Measurements from ENCODE around the gene LEMD3. TPM values are rescaled to one million over a fixed set of nuclear protein-coding genes. Genes with fewer than 3 reads are reported as not detected.
"Not testable (repeated sequence)": the region's sequence is repeated elsewhere in the genome, so short reads cannot be mapped to it uniquely, and the experiment has no call there.

Gene LEMD3
- total RNA-seq, 4 donors from 2014 or later, result 38.3 to 57.3 (median 50.3) TPM

DNA sequence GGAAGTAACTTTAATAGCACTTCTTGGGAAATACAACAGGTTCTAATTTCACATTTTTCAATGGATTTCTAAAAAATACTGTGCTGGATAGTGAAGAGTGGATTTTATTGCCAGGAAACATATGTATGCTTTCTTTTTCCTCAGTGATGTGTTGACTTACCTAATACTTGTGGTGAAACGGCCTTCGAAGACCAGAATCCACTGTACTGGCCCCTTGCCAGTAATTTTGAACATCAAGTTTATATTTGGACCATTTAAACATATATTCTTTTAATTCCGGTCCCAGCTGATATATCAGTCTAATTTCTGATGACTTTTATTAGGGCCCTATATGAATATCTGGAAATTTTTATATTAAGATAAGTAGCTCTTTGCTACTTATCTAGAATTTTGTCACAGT lies 110.9 kb downstream of the LEMD3 start:
- H3K4me3 ChIP-seq, result no peak overlapping the region
- no peak for DNase-seq (ENCODE audit: low spot score in 2 of 2)
- WGBS, 2 donors, result 52 to 62% methylated on average over 3 of the region's 3 CpGs
- H3K9me3 ChIP-seq, result no peaks in the 10 kb centered on the region
- TF ChIP-seq EP300 (IDR thresholded peaks at IDR 0.05), result no peak
- no peak overlapping the region for H3K27ac ChIP-seq
- H3K27me3 ChIP-seq, result no peaks in the 10 kb centered on the region
- no peaks in the 10 kb centered on the region for H3K36me3 ChIP-seq
- H3K4me1 ChIP-seq, result peaks cover 0 to 19% (median 0%) of the 10 kb centered on the region in 4 donors

DNA sequence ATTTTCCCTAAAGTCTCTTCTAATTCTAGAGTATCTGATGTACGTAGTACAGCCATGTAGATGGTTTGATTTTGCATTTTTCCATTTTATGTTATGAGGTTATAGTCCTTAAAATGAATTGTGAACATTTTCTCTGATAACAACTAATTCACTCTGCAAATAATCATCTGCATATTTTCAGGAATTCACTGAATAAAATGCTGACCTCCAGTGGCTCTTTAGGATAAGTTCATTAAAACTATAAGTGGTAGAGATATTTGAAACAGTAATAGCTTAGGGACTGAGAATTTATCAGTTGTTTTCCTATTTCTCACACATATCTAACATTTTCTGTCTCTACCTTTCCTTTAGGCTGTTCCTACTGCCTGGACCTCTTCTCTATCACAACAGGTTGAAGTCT lies 113.5 kb downstream of the LEMD3 start:
- TF ChIP-seq, protein P1, sequence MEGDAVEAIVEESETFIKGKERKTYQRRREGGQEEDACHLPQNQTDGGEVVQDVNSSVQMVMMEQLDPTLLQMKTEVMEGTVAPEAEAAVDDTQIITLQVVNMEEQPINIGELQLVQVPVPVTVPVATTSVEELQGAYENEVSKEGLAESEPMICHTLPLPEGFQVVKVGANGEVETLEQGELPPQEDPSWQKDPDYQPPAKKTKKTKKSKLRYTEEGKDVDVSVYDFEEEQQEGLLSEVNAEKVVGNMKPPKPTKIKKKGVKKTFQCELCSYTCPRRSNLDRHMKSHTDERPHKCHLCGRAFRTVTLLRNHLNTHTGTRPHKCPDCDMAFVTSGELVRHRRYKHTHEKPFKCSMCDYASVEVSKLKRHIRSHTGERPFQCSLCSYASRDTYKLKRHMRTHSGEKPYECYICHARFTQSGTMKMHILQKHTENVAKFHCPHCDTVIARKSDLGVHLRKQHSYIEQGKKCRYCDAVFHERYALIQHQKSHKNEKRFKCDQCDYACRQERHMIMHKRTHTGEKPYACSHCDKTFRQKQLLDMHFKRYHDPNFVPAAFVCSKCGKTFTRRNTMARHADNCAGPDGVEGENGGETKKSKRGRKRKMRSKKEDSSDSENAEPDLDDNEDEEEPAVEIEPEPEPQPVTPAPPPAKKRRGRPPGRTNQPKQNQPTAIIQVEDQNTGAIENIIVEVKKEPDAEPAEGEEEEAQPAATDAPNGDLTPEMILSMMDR (IDR thresholded peaks at IDR 0.05), result no peak
- no peak for TF ChIP-seq EP300 (IDR thresholded peaks at IDR 0.05)
- no peak for TF ChIP-seq POLR2A (IDR thresholded peaks at IDR 0.05)
- H3K27ac ChIP-seq, result no peak overlapping the region
- H3K4me3 ChIP-seq, result no peak overlapping the region
- no peaks in the 10 kb centered on the region for H3K9me3 ChIP-seq
- no peaks in the 10 kb centered on the region for H3K36me3 ChIP-seq
- H3K4me1 ChIP-seq, result peaks cover 0 to 17% (median 0%) of the 10 kb centered on the region in 4 donors
- no peaks in the 10 kb centered on the region for H3K27me3 ChIP-seq
- DNase-seq (ENCODE audit: low spot score in 2 of 2), result no peak
- 86 to 90% methylated on average over 1 of the region's 1 CpG for WGBS, 2 donors

DNA sequence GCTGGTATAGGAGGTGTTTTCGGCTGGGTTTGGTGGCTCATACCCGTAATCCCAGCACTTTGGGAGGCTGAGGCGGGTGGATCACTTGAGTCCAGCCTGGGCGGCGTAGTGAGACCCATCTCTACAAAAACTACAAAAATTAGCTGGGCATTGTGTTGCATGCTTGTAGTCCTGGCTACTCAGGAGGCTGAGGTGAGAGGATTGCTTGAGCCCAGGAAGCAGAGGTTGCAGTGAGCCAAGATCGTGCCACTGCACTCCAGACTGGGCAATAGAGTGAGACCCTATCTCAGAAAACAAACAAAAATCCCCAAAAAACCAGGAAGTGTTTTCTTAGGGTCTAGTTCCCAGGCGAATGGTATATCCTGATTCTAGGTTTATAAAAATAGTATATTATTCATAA lies 116.1 kb downstream of the LEMD3 start:
- H3K4me3 ChIP-seq; H3K27me3 ChIP-seq; H3K27ac ChIP-seq; H3K9me3 ChIP-seq; H3K4me1 ChIP-seq; DNase-seq (ENCODE audit: low spot score in 2 of 2); H3K36me3 ChIP-seq: not testable (repeated sequence)
- 95% methylated on average over 7 of the region's 7 CpGs for WGBS, 2 donors

DNA sequence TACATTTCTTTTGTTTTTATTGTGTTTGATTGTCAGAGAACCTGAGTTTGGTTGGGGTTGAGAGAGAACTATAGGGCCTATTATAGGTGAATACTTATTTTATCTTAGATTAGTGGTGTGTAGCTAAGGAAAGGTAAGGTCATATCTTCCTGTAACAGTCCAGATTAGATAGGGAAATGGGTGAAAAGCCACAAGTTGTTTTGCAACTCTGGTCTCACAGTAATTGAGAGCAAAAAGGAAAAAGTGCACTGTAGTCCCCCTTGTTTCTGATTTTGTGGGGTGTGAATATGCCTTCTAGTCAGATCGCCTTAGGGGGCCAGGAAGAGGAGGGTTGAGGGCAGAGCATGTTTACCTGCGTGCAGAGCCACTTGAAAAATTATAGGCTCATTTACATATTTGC lies 118.0 kb downstream of the LEMD3 start:
- 72 to 87% methylated on average over 2 of the region's 2 CpGs for WGBS, 2 donors
- H3K4me1 ChIP-seq, result no peaks in the 10 kb centered on the region
- no peak for TF ChIP-seq POLR2A (IDR thresholded peaks at IDR 0.05)
- TF ChIP-seq, protein P1 (IDR thresholded peaks at IDR 0.05), result no peak
- TF ChIP-seq EP300 (IDR thresholded peaks at IDR 0.05), result no peak
- H3K9me3 ChIP-seq, result no peaks in the 10 kb centered on the region
- H3K36me3 ChIP-seq, result no peaks in the 10 kb centered on the region
- no peak overlapping the region for H3K27ac ChIP-seq
- no peak overlapping the region for H3K4me3 ChIP-seq
- H3K27me3 ChIP-seq, result no peaks in the 10 kb centered on the region
- DNase-seq (ENCODE audit: low spot score in 2 of 2), result no peak

DNA sequence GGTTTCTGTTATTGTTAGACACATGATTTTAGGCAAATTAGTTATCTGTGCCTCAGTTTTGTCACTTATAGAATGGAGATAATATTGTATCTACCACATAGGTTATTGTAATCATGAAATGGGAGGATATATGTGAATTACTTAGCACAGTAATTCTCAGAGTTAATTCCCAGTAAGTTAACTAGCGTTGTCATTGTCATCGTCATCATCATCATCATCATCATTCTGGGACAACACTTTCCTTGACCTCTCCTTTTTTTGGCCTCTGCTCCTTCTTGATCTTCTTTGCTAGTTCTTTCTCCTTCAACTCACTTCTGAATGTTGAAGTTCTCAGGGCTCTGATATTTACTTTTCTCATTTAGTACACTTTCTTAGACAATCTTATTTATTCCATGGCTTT lies 122.9 kb downstream of the LEMD3 start:
- 94 to 98% methylated on average over 2 of the region's 2 CpGs for WGBS, 2 donors
- H3K4me1 ChIP-seq, result no peaks in the 10 kb centered on the region

DNA sequence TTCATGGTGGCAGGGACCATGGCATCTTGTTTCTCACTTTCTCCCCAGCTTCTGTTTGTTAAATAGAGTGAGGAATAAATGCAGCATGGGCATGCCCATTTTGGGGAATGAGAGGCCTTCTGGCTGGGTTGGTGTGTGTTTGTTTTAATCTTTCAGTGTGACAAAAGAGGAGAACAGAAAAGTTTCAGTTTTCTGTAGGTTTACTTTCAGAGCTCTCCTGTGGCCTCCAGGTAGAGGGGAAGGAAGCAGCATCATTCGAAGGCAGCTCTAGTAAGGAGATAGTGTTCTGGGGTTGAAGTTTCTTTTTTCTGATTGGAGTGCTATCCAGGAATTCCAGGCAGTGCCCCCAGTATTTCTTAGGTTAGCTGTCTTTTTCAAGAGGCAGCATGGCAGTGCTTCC lies 124.4 kb downstream of the LEMD3 start:
- 91 to 93% methylated on average over 1 of the region's 1 CpG for WGBS, 2 donors
- no peaks in the 10 kb centered on the region for H3K4me1 ChIP-seq

More for the DNA sequence above, 122.9 kb downstream of the LEMD3 start:
- DNase-seq (ENCODE audit: low spot score in 2 of 2), result no peak
- Histone ChIP-seq H3K4me3 (no peak overlapping the region), H3K27ac (no peak overlapping the region), H3K36me3 (no peaks in the 10 kb centered on the region), H3K9me3 (no peaks in the 10 kb centered on the region), H3K27me3 (no peaks in the 10 kb centered on the region)
- no peak for TF ChIP-seq EP300 (IDR thresholded peaks at IDR 0.05)
- TF ChIP-seq, protein P1 (IDR thresholded peaks at IDR 0.05), result no peak
- no peak for TF ChIP-seq POLR2A (IDR thresholded peaks at IDR 0.05)

More for the DNA sequence above, 124.4 kb downstream of the LEMD3 start:
- H3K36me3 ChIP-seq, result no peaks in the 10 kb centered on the region
- no peaks in the 10 kb centered on the region for H3K9me3 ChIP-seq
- no peaks in the 10 kb centered on the region for H3K27me3 ChIP-seq
- no peak for DNase-seq (ENCODE audit: low spot score in 2 of 2)
- TF ChIP-seq EP300 (IDR thresholded peaks at IDR 0.05) (no peak), POLR2A (IDR thresholded peaks at IDR 0.05) (no peak)
- TF ChIP-seq, protein P1 (IDR thresholded peaks at IDR 0.05), result no peak
- no peak overlapping the region for H3K27ac ChIP-seq
- H3K4me3 ChIP-seq, result no peak overlapping the region

All from tibial nerve (tissue), 4 donors.